Right cardiac atrium (tissue), 5 donors: ENCODE measurements around the gene CDKN2B. TPM values are rescaled to one million over a fixed set of nuclear protein-coding genes. Genes with fewer than 3 reads are reported as not detected.
"Not testable (repeated sequence)": the region's sequence is repeated elsewhere in the genome, so short reads cannot be mapped to it uniquely, and the experiment has no call there.

Experiments
- ATAC-seq, 2 donors: fragments of 200-7000 bp; cut with Tn5 transposase; one replicate each; pipeline versions ENCODE4 v1.8.0 to v1.9.1; 2020; ENCODE audit warnings: moderate library complexity in 2 of 2, mild to moderate bottlenecking in 1 of 2
- DNase-seq, 3 donors: peaks; one replicate each; pipeline ENCODE4 v3.0.0-alpha.2; 2020
- H3K27ac ChIP-seq: one replicate; pipeline ENCODE4 v1.5.1; 2013; ENCODE audit warnings: mild to moderate bottlenecking, low read length, control low read depth, moderate library complexity
- H3K27me3 ChIP-seq: one replicate; pipeline ENCODE4 v1.6.1; 2013; ENCODE audit not compliant: control insufficient read depth, insufficient read depth
- H3K4me1 ChIP-seq: one replicate; pipeline ENCODE4 v1.6.1; 2013; ENCODE audit warnings: low read length; ENCODE audit not compliant: control insufficient read depth, insufficient read depth
- H3K4me3 ChIP-seq: one replicate; pipeline ENCODE4 v1.5.1; 2013; ENCODE audit warnings: low read length, control low read depth
- H3K9me3 ChIP-seq: one replicate; pipeline ENCODE4 v1.6.1; 2013; ENCODE audit warnings: low read length; ENCODE audit not compliant: control insufficient read depth
- WGBS: extraction: QIAGEN DNeasy Blood & Tissue Kit; methylation state at CpG from one replicate; pipeline ENCODE4 v1.1.7; 2013; 5-methylcytosine and 5-hydroxymethylcytosine counted together
- intact Hi-C, 4 donors: fragments of 100-400 bp; cut with DNase I; formaldehyde crosslinking; loops; one replicate each; pipeline versions ENCODE4 v1.11.0 to v1.14.0; 2022 to 2023
- polyA plus RNA-seq: library from polyadenylated mRNA; stranded (reverse); fragments of 200-250 nt; gene quantifications from one replicate; pipeline ENCODE4 v1.2.3, GENCODE V29; 2013
- total RNA-seq, 4 donors: library from RNA; stranded (reverse); fragmentation: NEBNext Ultra II Directional; extraction: Animal tissue kit (Norgen Biotek cat#: 25700); gene quantifications; one replicate each; pipeline ENCODE4 v1.2.1, GENCODE V29; 2021
- donor health status: healthy with polysubstance abuse.
- donor health status: DM: no; HTN: yes; CAD: no.
- donor health status: DM: no; HTN: no; CAD: no.
- donor health status: DM: no; HTN: yes; CAD: no; lungs with severe emphysema.
- donor health status: DM: yes; HTN: yes; CAD: no.

CDKN2B gene
- total and polyA plus RNA-seq, 5 donors = 0.71 to 1.9 (median 1.4) TPM

- WGBS = 16% methylated on average over 10 of the region's 10 CpGs
- intact Hi-C loops = no loop called here
Observed at GRCh38 chr9:21967702-21968101, 41.4 kb downstream of the CDKN2B start.

DNA sequence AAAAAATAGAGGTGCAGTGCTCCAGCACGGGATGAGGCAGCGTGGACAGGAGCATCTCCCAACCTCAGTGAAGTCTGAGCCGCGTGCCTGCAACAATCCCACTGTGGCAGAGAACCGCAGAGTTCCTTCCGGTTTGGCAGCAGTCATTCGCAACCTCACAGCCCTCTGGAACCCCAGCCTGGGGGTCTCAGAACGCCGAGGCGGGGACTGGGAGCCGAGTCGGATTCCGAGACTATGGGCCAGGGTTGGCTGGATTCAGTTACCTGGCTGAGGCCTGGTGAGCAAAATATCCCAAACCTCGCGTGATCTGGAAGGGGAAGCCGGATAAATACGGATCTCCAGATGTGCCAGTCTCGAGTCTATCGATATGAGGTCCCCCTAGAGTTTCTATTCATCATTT lies 41.9 kb downstream of the CDKN2B start:
- WGBS = 9% methylated on average over 19 of the region's 19 CpGs
- DNase-seq = no peak
- Histone ChIP-seq H3K27me3 (peaks cover 2% of the 10 kb centered on the region), H3K27ac (no peak overlapping the region), H3K4me3 (peak overlapping the region; percentile 10), H3K9me3 (peaks cover 3% of the 10 kb centered on the region), H3K4me1 (no peaks in the 10 kb centered on the region)
- no peak for ATAC-seq
- intact Hi-C loops = no loop called here

More at GRCh38 chr9:21967702-21968101, 41.4 kb downstream of the CDKN2B start:
- no peak for ATAC-seq
- Histone ChIP-seq H3K27me3 (peaks cover 6% of the 10 kb centered on the region), H3K9me3 (peaks cover 3% of the 10 kb centered on the region), H3K4me3 (no peak overlapping the region), H3K4me1 (no peaks in the 10 kb centered on the region), H3K27ac (no peak overlapping the region)
- DNase-seq = no peak

- no peaks in the 10 kb centered on the region for H3K27me3 ChIP-seq
- no peaks in the 10 kb centered on the region for H3K4me1 ChIP-seq
- peaks cover 3% of the 10 kb centered on the region for H3K9me3 ChIP-seq
- DNase-seq = no peak
- ATAC-seq = no peak
- intact Hi-C loops = no loop called here
- 11% methylated on average over 15 of the region's 15 CpGs for WGBS
- no peak overlapping the region for H3K27ac ChIP-seq
- no peak overlapping the region for H3K4me3 ChIP-seq
Observed at GRCh38 chr9:21966140-21966851, 42.8 kb downstream of the CDKN2B start.

GRCh38 chr9:21965401-21965951 lies 43.6 kb downstream of the CDKN2B start:
- no peaks in the 10 kb centered on the region for H3K27me3 ChIP-seq
- ATAC-seq (peak; percentile 64 to 68), DNase-seq (peak in 2 of 3 donors; percentile 47 to 65)
- H3K4me3 ChIP-seq = peak overlapping the region; percentile 11
- WGBS = 1% methylated on average over 30 of the region's 30 CpGs
- intact Hi-C loops = no loop called here
- H3K9me3 ChIP-seq = peaks cover 3% of the 10 kb centered on the region
- no peak overlapping the region for H3K27ac ChIP-seq
- H3K4me1 ChIP-seq = no peaks in the 10 kb centered on the region

DNA sequence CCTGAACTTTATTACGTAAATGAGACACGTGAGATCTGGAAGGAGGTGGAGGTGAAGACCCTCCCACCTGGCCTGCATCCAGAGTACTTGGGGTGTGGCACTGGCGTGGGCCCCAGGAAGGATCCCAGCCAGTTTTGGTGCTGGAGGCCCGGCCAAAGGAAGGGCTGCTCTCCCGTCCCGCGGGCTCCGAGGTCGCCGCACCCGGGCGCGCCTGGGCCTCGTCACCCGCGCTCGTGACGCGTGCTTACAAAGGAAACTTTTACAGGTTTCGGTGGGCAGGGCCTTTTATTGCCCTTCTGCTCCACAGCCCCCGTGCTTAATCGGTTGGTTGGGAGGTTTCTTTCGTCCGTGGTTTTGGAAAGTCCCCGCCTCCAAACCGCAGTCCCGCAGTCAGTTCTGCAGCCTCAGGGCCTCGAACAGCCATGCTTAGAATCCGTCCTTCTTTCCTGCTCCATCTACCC lies 44.1 kb downstream of the CDKN2B start:
- peaks cover 3% of the 10 kb centered on the region for H3K9me3 ChIP-seq
- H3K27me3 ChIP-seq = no peaks in the 10 kb centered on the region
- ATAC-seq = peak in 1 of 2 donors; percentile 41
- no peak overlapping the region for H3K27ac ChIP-seq
- peak in 1 of 3 donors; percentile 24 for DNase-seq
- 2% methylated on average over 29 of the region's 29 CpGs for WGBS
- H3K4me1 ChIP-seq = no peaks in the 10 kb centered on the region
- H3K4me3 ChIP-seq = peak overlapping the region; percentile 11
- intact Hi-C loops = no loop called here

DNA sequence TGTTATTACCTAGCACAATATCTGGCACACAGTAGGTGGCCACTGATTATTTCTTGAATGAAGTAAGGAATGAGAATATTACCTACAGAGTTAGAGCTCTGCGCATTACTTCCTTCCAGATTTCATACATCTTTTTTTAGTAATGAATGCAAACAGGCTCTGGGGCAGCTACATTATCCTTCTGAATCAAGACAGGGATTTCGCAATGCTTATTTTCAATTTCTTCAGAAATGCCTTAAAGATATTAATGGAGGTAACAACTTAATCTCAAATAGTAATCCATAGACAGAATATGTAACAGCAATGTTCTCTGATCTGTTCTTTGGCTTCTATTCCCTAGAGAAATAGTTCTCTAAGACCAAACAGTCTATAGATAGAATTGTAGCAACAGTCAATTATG lies 47.5 kb downstream of the CDKN2B start:
- H3K4me1 ChIP-seq = no peaks in the 10 kb centered on the region
- intact Hi-C loops = no loop called here
- ATAC-seq (no peak), DNase-seq (no peak)
- WGBS = 94% methylated on average over 2 of the region's 2 CpGs
- no peaks in the 10 kb centered on the region for H3K9me3 ChIP-seq
- H3K4me3 ChIP-seq = no peak overlapping the region
- no peaks in the 10 kb centered on the region for H3K27me3 ChIP-seq
- H3K27ac ChIP-seq = no peak overlapping the region

DNA sequence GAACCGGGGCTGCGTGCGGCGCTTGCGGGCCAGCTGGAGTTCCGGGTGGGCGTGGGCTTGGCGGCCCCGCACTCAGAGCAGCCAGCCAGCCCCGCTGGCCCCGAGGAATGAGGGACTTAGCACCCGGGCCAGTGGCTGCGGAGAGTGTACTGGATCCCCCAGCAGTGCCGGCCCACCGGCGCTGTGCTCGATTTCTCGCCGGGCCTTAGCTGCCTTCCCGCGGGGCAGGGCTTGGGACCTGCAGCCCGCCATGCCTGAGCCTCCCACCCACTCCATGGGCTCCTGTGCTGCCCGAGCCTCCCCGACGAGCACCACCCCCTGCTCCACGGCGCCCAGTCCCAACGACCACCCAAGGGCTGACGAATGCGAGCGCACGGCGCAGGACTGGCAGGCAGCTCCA lies 49.8 kb downstream of the CDKN2B start:
- 95% methylated on average over 32 of the region's 33 CpGs for WGBS
- H3K27me3 ChIP-seq, ATAC-seq, H3K27ac ChIP-seq, H3K4me3 ChIP-seq, H3K9me3 ChIP-seq, DNase-seq, intact Hi-C loops, H3K4me1 ChIP-seq: not testable (repeated sequence)

- Histone ChIP-seq H3K4me3 (no peak overlapping the region), H3K27me3 (no peaks in the 10 kb centered on the region), H3K27ac (no peak overlapping the region), H3K9me3 (no peaks in the 10 kb centered on the region), H3K4me1 (no peaks in the 10 kb centered on the region)
- ATAC-seq (no peak), DNase-seq (no peak)
- WGBS = 87% methylated on average over 2 of the region's 2 CpGs
- intact Hi-C loops = no loop called here
Observed at GRCh38 chr9:21958833-21959232, 50.3 kb downstream of the CDKN2B start.

Other genes with a start within 250 kb of the CDKN2B start
- gene MTAP, start 206.7 kb downstream of the CDKN2B start, total RNA-seq = 10 to 100 TPM; 20.8 to 22.3 (median 22.2) TPM
- 7.4 TPM for gene MTAP, start 206.7 kb downstream of the CDKN2B start, polyA plus RNA-seq
- under 1 TPM in 1 of 4 donors, not detected in 3; 0.37 TPM for gene CDKN2A, start 14.9 kb downstream of the CDKN2B start, total RNA-seq
- gene CDKN2A, start 14.9 kb downstream of the CDKN2B start, polyA plus RNA-seq = 0.32 TPM
- gene CDKN2B-AS1, start 14.5 kb downstream of the CDKN2B start, total RNA-seq = under 1 TPM in 1 of 4 donors, not detected in 3; 0.24 TPM
- 0.09 TPM for gene CDKN2B-AS1, start 14.5 kb downstream of the CDKN2B start, polyA plus RNA-seq